Upper lobe of left lung (tissue), 4 donors: ENCODE results near the gene CBLN3.

Experiments
- CTCF ChIP-seq, 6 experiments: fragments of 450-650 bp in 4 of 6; fragments of 200-600 bp in 2 of 6; sonication (generic) in 2 of 6; IDR thresholded peaks; one replicate each; pipeline ENCODE4 v1.5.1; 2016 to 2019; ENCODE audit warnings: antibody characterized with exemption in 6 of 6
- EP300 ChIP-seq, 4 donors: sonication (generic); formaldehyde crosslinking; IDR thresholded peaks; one replicate each; pipeline ENCODE4 v1.5.1; 2017; ENCODE audit warnings: antibody characterized with exemption in 4 of 4, control low read depth in 2 of 4
- POLR2A ChIP-seq, 4 donors: fragments of 450-650 bp; IDR thresholded peaks; one replicate each; pipeline ENCODE4 v1.5.1; 2016 to 2017; ENCODE audit warnings: antibody characterized with exemption in 4 of 4, mild to moderate bottlenecking in 2 of 4
- POLR2AphosphoS5 ChIP-seq, 2 donors: sonication (generic); formaldehyde crosslinking; IDR thresholded peaks; one replicate each; pipeline ENCODE4 v1.5.1; 2017; ENCODE audit warnings: antibody characterized with exemption in 2 of 2

- TF ChIP-seq CTCF (IDR thresholded peaks at IDR 0.05) (no peak), POLR2A (IDR thresholded peaks at IDR 0.05) (no peak), EP300 (IDR thresholded peaks at IDR 0.05) (no peak), POLR2AphosphoS5 (IDR thresholded peaks at IDR 0.05) (no peak)
Measured at GRCh38 chr14:24425704-24426103, 3.8 kb downstream of the CBLN3 start.
